ENCODE measurements around the gene VCAN. TPM values are rescaled to one million over a fixed set of nuclear protein-coding genes. Genes with fewer than 3 reads are reported as not detected.

VCAN gene
- total and polyA plus RNA-seq, 2 donors = 30.0 to 435 TPM

GRCh38 chr5:83586874-83587776 is 115.6 kb downstream of the VCAN start:
- no peak overlapping the region for H3K4me3 ChIP-seq (ENCODE audit: low read depth, low read length)
- H3K36me3 ChIP-seq (ENCODE audit: insufficient read depth) = no peaks in the 10 kb centered on the region
- no peaks in the 10 kb centered on the region for H3K4me1 ChIP-seq (ENCODE audit: insufficient read depth)
- H3K27ac ChIP-seq (ENCODE audit: low read depth) = no peak overlapping the region
- DNase-seq (ENCODE audit: extremely low spot score) = no peak
- whole genome bisulfite sequencing = 42% methylated on average over 3 of the region's 3 CpGs

GRCh38 chr5:83589786-83590185 is 118.2 kb downstream of the VCAN start:
- WGBS = 53% methylated on average over 1 of the region's 1 CpG
- Histone ChIP-seq H3K36me3 (ENCODE audit: insufficient read depth) (no peaks in the 10 kb centered on the region), H3K4me3 (ENCODE audit: low read depth, low read length) (no peak overlapping the region), H3K27ac (ENCODE audit: low read depth) (no peak overlapping the region), H3K4me1 (ENCODE audit: insufficient read depth) (no peaks in the 10 kb centered on the region)
- DNase-seq (ENCODE audit: extremely low spot score) = no peak

GRCh38 chr5:83590966-83591365 is 119.4 kb downstream of the VCAN start:
- H3K4me3 ChIP-seq (ENCODE audit: low read depth, low read length) = no peak overlapping the region
- no peak for DNase-seq (ENCODE audit: extremely low spot score)
- H3K4me1 ChIP-seq (ENCODE audit: insufficient read depth) = no peaks in the 10 kb centered on the region
- no peak overlapping the region for H3K27ac ChIP-seq (ENCODE audit: low read depth)
- no peaks in the 10 kb centered on the region for H3K36me3 ChIP-seq (ENCODE audit: insufficient read depth)
- WGBS = 66% methylated on average over 4 of the region's 4 CpGs

- WGBS = 98% methylated on average over 3 of the region's 3 CpGs
- DNase-seq (ENCODE audit: extremely low spot score) = no peak
- no peaks in the 10 kb centered on the region for H3K36me3 ChIP-seq (ENCODE audit: insufficient read depth)
- H3K4me1 ChIP-seq (ENCODE audit: insufficient read depth) = no peaks in the 10 kb centered on the region
- no peak overlapping the region for H3K4me3 ChIP-seq (ENCODE audit: low read depth, low read length)
- no peak overlapping the region for H3K27ac ChIP-seq (ENCODE audit: low read depth)
These were observed 123.7 kb downstream of the VCAN start for GRCh38 chr5:83595217-83595616.

- Histone ChIP-seq H3K4me1 (ENCODE audit: insufficient read depth) (no peaks in the 10 kb centered on the region), H3K27ac (ENCODE audit: low read depth) (no peak overlapping the region)
- no peak for DNase-seq (ENCODE audit: extremely low spot score)
These were observed 136.6 kb downstream of the VCAN start for GRCh38 chr5:83608122-83608521.

GRCh38 chr5:83614841-83615240 is 143.3 kb downstream of the VCAN start:
- Histone ChIP-seq H3K36me3 (ENCODE audit: insufficient read depth) (no peaks in the 10 kb centered on the region), H3K4me3 (ENCODE audit: low read depth, low read length) (no peak overlapping the region), H3K4me1 (ENCODE audit: insufficient read depth) (no peaks in the 10 kb centered on the region), H3K27ac (ENCODE audit: low read depth) (no peak overlapping the region)
- no peak for DNase-seq (ENCODE audit: extremely low spot score)

More at GRCh38 chr5:83608122-83608521, 136.6 kb downstream of the VCAN start:
- WGBS = 7% methylated on average over 3 of the region's 3 CpGs
- no peaks in the 10 kb centered on the region for H3K36me3 ChIP-seq (ENCODE audit: insufficient read depth)
- H3K4me3 ChIP-seq (ENCODE audit: low read depth, low read length) = no peak overlapping the region

GRCh38 chr5:83628360-83628759 is 156.8 kb downstream of the VCAN start:
- no peak for DNase-seq (ENCODE audit: extremely low spot score)
- H3K4me3 ChIP-seq (ENCODE audit: low read depth, low read length) = no peak overlapping the region
- H3K36me3 ChIP-seq (ENCODE audit: insufficient read depth) = no peaks in the 10 kb centered on the region
- 41% methylated on average over 2 of the region's 2 CpGs for WGBS
- H3K4me1 ChIP-seq (ENCODE audit: insufficient read depth) = no peaks in the 10 kb centered on the region
- no peak overlapping the region for H3K27ac ChIP-seq (ENCODE audit: low read depth)

Other genes with a start within 250 kb of the VCAN start
- 24.4 TPM for gene HAPLN1, start 249.1 kb downstream of the VCAN start, total RNA-seq
- 0.37 TPM for gene HAPLN1, start 249.1 kb downstream of the VCAN start, polyA plus RNA-seq

Data from urinary bladder (tissue), 4 donors.